ENCODE data around the gene RPIA. TPM values are rescaled to one million over a fixed set of nuclear protein-coding genes. Genes with fewer than 3 reads are reported as not detected.

Gene RPIA
- total RNA-seq, 4 donors from 2014 or later, result 3.3 to 6.8 (median 5.9) TPM

GRCh38 chr2:88668862-88669261 is 22.6 kb upstream of the RPIA start:
- no peaks in the 10 kb centered on the region for H3K9me3 ChIP-seq
- no peak overlapping the region for H3K27ac ChIP-seq
- intact Hi-C loops (cut with DNase I; ENCODE audit: low total_unique reads), result loop anchor here (1.0 to 10.0 kb wide), 3 partner anchors 42 to 494 kb away; partner anchors contain the start of genes EIF2AK3 and THNSL2
- ATAC-seq, result no peak
- no peak for DNase-seq
- no peaks in the 10 kb centered on the region for H3K27me3 ChIP-seq
- in situ Hi-C loops (cut with MboI; ENCODE audit: low sequenced_read_pairs in 4 of 4), result loop anchor here in 3 of 4 donors (5.0 to 25.0 kb wide), 3 partner anchors 42 to 607 kb away; partner anchors contain the start of genes EIF2AK3 (in 1 of the 3), KRCC1 (in 1 of the 3) and SMYD1 (in 1 of the 3)
- H3K4me3 ChIP-seq, result no peak overlapping the region
- TF ChIP-seq POLR2A (IDR thresholded peaks at IDR 0.05) (no peak), CTCF (IDR thresholded peaks at IDR 0.05 in 4 of 5, conservative IDR thresholded peaks at IDR 0.05 in 1 of 5) (no peak)
- peaks cover 4 to 6% of the 10 kb centered on the region in 2 donors for H3K4me1 ChIP-seq
- H3K36me3 ChIP-seq, result no peaks in the 10 kb centered on the region

GRCh38 chr2:88669482-88670214 is 21.8 kb upstream of the RPIA start:
- Histone ChIP-seq H3K36me3 (no peaks in the 10 kb centered on the region), H3K4me3 (no peak overlapping the region), H3K27me3 (no peaks in the 10 kb centered on the region), H3K9me3 (no peaks in the 10 kb centered on the region), H3K4me1 (peaks cover 4 to 6% of the 10 kb centered on the region in 2 donors), H3K27ac (peak overlapping the region in 1 of 4 donors; percentile 39)
- no peak for DNase-seq
- peak; percentile 83 to 93 for ATAC-seq
- TF ChIP-seq POLR2A (IDR thresholded peaks at IDR 0.05), result no peak
- peak; percentile 64 to 79 (median 72) for TF ChIP-seq CTCF (IDR thresholded peaks at IDR 0.05 in 4 of 5, conservative IDR thresholded peaks at IDR 0.05 in 1 of 5)
- in situ Hi-C loops (cut with MboI; ENCODE audit: low sequenced_read_pairs in 4 of 4), result loop anchor here (5.0 to 25.0 kb wide), 3 partner anchors 42 to 607 kb away; partner anchors contain the start of genes EIF2AK3 (in 2 of the 4), KRCC1 (in 1 of the 4) and SMYD1 (in 1 of the 4)
- intact Hi-C loops (cut with DNase I; ENCODE audit: low total_unique reads), result loop anchor here (1.0 to 10.0 kb wide), 3 partner anchors 43 to 495 kb away; partner anchors contain the start of genes EIF2AK3 and THNSL2

- no peak for TF ChIP-seq POLR2A (IDR thresholded peaks at IDR 0.05)
- peak; percentile 73 to 91 (median 82) for TF ChIP-seq CTCF (IDR thresholded peaks at IDR 0.05 in 4 of 5, conservative IDR thresholded peaks at IDR 0.05 in 1 of 5)
- peak; percentile 50 to 63 for ATAC-seq
- intact Hi-C loops (cut with DNase I; ENCODE audit: low total_unique reads) (no loop called here), in situ Hi-C loops (cut with MboI; ENCODE audit: low sequenced_read_pairs in 4 of 4) (loop anchor here in 2 of 4 donors (5.0 to 25.0 kb wide), 3 partner anchors 45 to 610 kb away; partner anchors contain the start of genes EIF2AK3 (in 1 of the 2), KRCC1 (in 1 of the 2) and SMYD1 (in 1 of the 2))
- no peaks in the 10 kb centered on the region for H3K9me3 ChIP-seq
- H3K27ac ChIP-seq, result no peak overlapping the region
- H3K27me3 ChIP-seq, result no peaks in the 10 kb centered on the region
- no peak for DNase-seq
- no peaks in the 10 kb centered on the region for H3K36me3 ChIP-seq
- peaks cover 4 to 6% of the 10 kb centered on the region in 2 donors for H3K4me1 ChIP-seq
- H3K4me3 ChIP-seq, result no peak overlapping the region
Measured at GRCh38 chr2:88671786-88672427, 19.6 kb upstream of the RPIA start.

- in situ Hi-C loops (cut with MboI; ENCODE audit: low sequenced_read_pairs in 4 of 4), result loop anchor here in 2 of 4 donors (5.0 to 25.0 kb wide), 3 partner anchors 46 to 611 kb away; partner anchors contain the start of genes EIF2AK3 (in 1 of the 2), KRCC1 (in 1 of the 2) and SMYD1 (in 1 of the 2)
- DNase-seq (no peak), ATAC-seq (no peak)
- no peaks in the 10 kb centered on the region for H3K36me3 ChIP-seq
- no peak overlapping the region for H3K4me3 ChIP-seq
- intact Hi-C loops (cut with DNase I; ENCODE audit: low total_unique reads), result no loop called here
- H3K27me3 ChIP-seq, result no peaks in the 10 kb centered on the region
- peaks cover 4 to 6% of the 10 kb centered on the region in 2 donors for H3K4me1 ChIP-seq
- TF ChIP-seq CTCF (IDR thresholded peaks at IDR 0.05 in 4 of 5, conservative IDR thresholded peaks at IDR 0.05 in 1 of 5) (no peak), POLR2A (IDR thresholded peaks at IDR 0.05) (no peak)
- no peak overlapping the region for H3K27ac ChIP-seq
- no peaks in the 10 kb centered on the region for H3K9me3 ChIP-seq
Measured at GRCh38 chr2:88673363-88673762, 18.1 kb upstream of the RPIA start.
